Chondrocyte (in vitro differentiated cells): ENCODE measurements around the gene ASTN2. TPM values are rescaled to one million over a fixed set of nuclear protein-coding genes. Genes with fewer than 3 reads are reported as not detected.

Experiments
- DNase-seq: peaks from one replicate; pipeline ENCODE4 v3.0.0; 2021; ENCODE audit warnings: mixed read lengths, low spot score
- H3K27ac Mint-ChIP-seq: one replicate; pipeline ENCODE4 v1.8.0; 2021; ENCODE audit warnings: mild to moderate bottlenecking, moderate library complexity, mixed read lengths; ENCODE audit not compliant: unreplicated experiment
- H3K27me3 Mint-ChIP-seq: 2 replicates; pipeline ENCODE4 v1.8.0; 2021; ENCODE audit warnings: low read depth, mixed read lengths
- H3K36me3 Mint-ChIP-seq: 2 replicates; pipeline ENCODE4 v1.8.0; 2021; ENCODE audit warnings: low read depth, mixed read lengths
- H3K4me1 Mint-ChIP-seq: 2 replicates; pipeline ENCODE4 v1.8.0; 2021; ENCODE audit warnings: low read depth, mild to moderate bottlenecking, mixed read lengths
- H3K4me3 Mint-ChIP-seq: one replicate; pipeline ENCODE4 v1.8.0; 2021; ENCODE audit warnings: mild to moderate bottlenecking, moderate library complexity, mixed read lengths; ENCODE audit not compliant: unreplicated experiment
- H3K9me3 Mint-ChIP-seq: 2 replicates; pipeline ENCODE4 v1.8.0; 2021; ENCODE audit warnings: low read depth, mixed read lengths
- total RNA-seq: library from RNA; stranded (reverse); gene quantifications from 3 replicates; pipeline ENCODE4 v1.2.1, GENCODE V29; 2021
- TF ChIP-seq, protein P1 (sequence below): fragments of 200-600 bp; sonication (generic); IDR thresholded peaks from 2 replicates; pipeline ENCODE4 v1.5.0; 2021; ENCODE audit warnings: antibody characterized with exemption, mild to moderate bottlenecking, moderate library complexity

ASTN2 gene
- total RNA-seq, 1 donor from 2014 or later, result 3.6 TPM

DNA sequence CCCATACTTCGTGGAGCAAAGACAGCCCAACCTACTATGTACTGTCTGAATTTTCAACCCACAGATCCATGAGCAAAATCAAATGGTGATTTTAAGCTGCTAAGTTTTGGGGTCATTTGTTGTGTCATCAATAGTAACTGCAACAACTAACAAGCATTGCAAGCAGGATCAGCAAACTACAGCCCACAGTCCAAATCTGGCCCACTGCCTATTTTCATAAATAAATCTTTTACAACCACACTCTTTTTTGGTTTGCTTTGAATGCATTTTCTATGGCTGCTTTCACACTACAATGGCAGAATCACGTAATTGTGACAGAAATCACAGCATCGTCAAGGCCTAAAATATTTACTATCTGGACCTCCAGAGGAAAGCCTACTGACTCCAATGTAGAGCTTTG, 964.9 kb downstream of the ASTN2 start:
- no peaks in the 10 kb centered on the region for H3K27me3 Mint-ChIP-seq
- TF ChIP-seq, protein P1, sequence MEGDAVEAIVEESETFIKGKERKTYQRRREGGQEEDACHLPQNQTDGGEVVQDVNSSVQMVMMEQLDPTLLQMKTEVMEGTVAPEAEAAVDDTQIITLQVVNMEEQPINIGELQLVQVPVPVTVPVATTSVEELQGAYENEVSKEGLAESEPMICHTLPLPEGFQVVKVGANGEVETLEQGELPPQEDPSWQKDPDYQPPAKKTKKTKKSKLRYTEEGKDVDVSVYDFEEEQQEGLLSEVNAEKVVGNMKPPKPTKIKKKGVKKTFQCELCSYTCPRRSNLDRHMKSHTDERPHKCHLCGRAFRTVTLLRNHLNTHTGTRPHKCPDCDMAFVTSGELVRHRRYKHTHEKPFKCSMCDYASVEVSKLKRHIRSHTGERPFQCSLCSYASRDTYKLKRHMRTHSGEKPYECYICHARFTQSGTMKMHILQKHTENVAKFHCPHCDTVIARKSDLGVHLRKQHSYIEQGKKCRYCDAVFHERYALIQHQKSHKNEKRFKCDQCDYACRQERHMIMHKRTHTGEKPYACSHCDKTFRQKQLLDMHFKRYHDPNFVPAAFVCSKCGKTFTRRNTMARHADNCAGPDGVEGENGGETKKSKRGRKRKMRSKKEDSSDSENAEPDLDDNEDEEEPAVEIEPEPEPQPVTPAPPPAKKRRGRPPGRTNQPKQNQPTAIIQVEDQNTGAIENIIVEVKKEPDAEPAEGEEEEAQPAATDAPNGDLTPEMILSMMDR, result no peak
- H3K36me3 Mint-ChIP-seq, result no peaks in the 10 kb centered on the region
- H3K9me3 Mint-ChIP-seq, result no peaks in the 10 kb centered on the region
- H3K4me3 Mint-ChIP-seq, result no peak overlapping the region
- H3K27ac Mint-ChIP-seq, result no peak overlapping the region
- peaks cover 20% of the 10 kb centered on the region for H3K4me1 Mint-ChIP-seq
- no peak for DNase-seq

- DNase-seq, result no peak
- Mint-ChIP-seq H3K36me3 (no peaks in the 10 kb centered on the region), H3K4me3 (no peak overlapping the region), H3K27ac (no peak overlapping the region), H3K4me1 (peaks cover 20% of the 10 kb centered on the region), H3K9me3 (no peaks in the 10 kb centered on the region), H3K27me3 (no peaks in the 10 kb centered on the region)
- TF ChIP-seq, protein P1, result no peak
Measured at GRCh38 chr9:116448431-116448830, 966.4 kb downstream of the ASTN2 start.

- peaks cover 20% of the 10 kb centered on the region for H3K4me1 Mint-ChIP-seq
Measured at GRCh38 chr9:116447934-116448333, 966.9 kb downstream of the ASTN2 start.

DNA sequence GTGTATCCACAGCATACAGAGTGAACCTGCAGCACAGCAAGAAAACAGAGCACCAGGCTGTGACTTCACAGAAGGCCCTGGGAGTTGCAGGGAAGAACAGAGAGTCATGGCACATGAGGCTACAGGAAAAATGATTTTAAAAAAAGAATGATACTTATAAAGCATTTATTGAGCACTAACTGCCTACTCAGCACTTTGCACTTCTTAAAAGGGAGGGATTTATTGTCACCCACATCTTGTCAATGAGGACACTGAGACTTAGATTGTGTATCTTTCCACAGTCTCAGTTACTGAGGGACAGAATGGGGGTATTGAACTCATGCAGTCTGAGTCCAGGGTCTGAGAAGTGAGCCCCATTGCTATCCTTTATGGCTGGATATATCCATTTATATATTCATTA, 972.3 kb downstream of the ASTN2 start:
- TF ChIP-seq, protein P1, result no peak
- H3K27ac Mint-ChIP-seq, result no peak overlapping the region
- H3K27me3 Mint-ChIP-seq, result no peaks in the 10 kb centered on the region
- no peaks in the 10 kb centered on the region for H3K9me3 Mint-ChIP-seq
- H3K4me1 Mint-ChIP-seq, result no peaks in the 10 kb centered on the region
- H3K36me3 Mint-ChIP-seq, result no peaks in the 10 kb centered on the region
- no peak for DNase-seq
- no peak overlapping the region for H3K4me3 Mint-ChIP-seq

More at GRCh38 chr9:116447934-116448333, 966.9 kb downstream of the ASTN2 start:
- H3K27ac Mint-ChIP-seq, result no peak overlapping the region
- H3K36me3 Mint-ChIP-seq, result no peaks in the 10 kb centered on the region
- H3K9me3 Mint-ChIP-seq, result no peaks in the 10 kb centered on the region
- H3K27me3 Mint-ChIP-seq, result no peaks in the 10 kb centered on the region
- H3K4me3 Mint-ChIP-seq, result no peak overlapping the region
- DNase-seq, result no peak
- TF ChIP-seq, protein P1, result no peak

- H3K4me1 Mint-ChIP-seq, result peaks cover 3% of the 10 kb centered on the region
- no peak overlapping the region for H3K4me3 Mint-ChIP-seq
- H3K36me3 Mint-ChIP-seq, result no peaks in the 10 kb centered on the region
- H3K27me3 Mint-ChIP-seq, result no peaks in the 10 kb centered on the region
- H3K9me3 Mint-ChIP-seq, result no peaks in the 10 kb centered on the region
- H3K27ac Mint-ChIP-seq, result no peak overlapping the region
- DNase-seq, result no peak
- TF ChIP-seq, protein P1, result no peak
Measured at GRCh38 chr9:116437411-116438370, 977.2 kb downstream of the ASTN2 start.
